ENCODE results near the gene GCAT.

DNA sequence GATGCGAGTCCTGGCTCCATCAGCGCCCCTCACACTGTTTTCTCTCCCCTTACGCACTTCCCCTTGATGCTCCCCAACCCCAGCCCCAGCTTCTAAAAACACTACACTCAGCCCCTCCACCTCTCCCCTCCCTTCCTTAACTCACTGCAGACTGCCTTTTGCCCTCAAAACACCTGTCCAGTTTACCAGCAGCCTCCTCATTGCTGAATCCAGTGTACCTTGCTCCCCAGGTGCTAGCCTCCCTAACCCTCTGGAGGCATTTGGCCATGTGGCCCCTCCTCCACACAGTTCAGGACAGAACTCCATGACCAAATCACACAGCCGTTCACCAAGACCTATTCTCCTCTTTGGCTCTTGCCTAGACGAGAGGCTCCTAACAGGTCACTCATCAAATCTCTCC is 12.6 kb downstream of the GCAT start:
- TF ChIP-seq POLR2AphosphoS5 (IDR thresholded peaks at IDR 0.05) (no peak), EZH2 (IDR thresholded peaks at IDR 0.05; ENCODE audit: borderline replicate concordance, insufficient read depth, low read length, poor library complexity, severe bottlenecking) (no peak), SMC3 (conservative IDR thresholded peaks at IDR 0.05; ENCODE audit: poor library complexity) (no peak), RAD21 (conservative IDR thresholded peaks at IDR 0.05) (no peak), MXI1 (conservative IDR thresholded peaks at IDR 0.05; ENCODE audit: poor library complexity, severe bottlenecking) (no peak)
- TF ChIP-seq, protein P1, sequence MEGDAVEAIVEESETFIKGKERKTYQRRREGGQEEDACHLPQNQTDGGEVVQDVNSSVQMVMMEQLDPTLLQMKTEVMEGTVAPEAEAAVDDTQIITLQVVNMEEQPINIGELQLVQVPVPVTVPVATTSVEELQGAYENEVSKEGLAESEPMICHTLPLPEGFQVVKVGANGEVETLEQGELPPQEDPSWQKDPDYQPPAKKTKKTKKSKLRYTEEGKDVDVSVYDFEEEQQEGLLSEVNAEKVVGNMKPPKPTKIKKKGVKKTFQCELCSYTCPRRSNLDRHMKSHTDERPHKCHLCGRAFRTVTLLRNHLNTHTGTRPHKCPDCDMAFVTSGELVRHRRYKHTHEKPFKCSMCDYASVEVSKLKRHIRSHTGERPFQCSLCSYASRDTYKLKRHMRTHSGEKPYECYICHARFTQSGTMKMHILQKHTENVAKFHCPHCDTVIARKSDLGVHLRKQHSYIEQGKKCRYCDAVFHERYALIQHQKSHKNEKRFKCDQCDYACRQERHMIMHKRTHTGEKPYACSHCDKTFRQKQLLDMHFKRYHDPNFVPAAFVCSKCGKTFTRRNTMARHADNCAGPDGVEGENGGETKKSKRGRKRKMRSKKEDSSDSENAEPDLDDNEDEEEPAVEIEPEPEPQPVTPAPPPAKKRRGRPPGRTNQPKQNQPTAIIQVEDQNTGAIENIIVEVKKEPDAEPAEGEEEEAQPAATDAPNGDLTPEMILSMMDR (IDR thresholded peaks at IDR 0.05; ENCODE audit: poor library complexity, severe bottlenecking), result no peak
- TF ChIP-seq, protein P2, sequence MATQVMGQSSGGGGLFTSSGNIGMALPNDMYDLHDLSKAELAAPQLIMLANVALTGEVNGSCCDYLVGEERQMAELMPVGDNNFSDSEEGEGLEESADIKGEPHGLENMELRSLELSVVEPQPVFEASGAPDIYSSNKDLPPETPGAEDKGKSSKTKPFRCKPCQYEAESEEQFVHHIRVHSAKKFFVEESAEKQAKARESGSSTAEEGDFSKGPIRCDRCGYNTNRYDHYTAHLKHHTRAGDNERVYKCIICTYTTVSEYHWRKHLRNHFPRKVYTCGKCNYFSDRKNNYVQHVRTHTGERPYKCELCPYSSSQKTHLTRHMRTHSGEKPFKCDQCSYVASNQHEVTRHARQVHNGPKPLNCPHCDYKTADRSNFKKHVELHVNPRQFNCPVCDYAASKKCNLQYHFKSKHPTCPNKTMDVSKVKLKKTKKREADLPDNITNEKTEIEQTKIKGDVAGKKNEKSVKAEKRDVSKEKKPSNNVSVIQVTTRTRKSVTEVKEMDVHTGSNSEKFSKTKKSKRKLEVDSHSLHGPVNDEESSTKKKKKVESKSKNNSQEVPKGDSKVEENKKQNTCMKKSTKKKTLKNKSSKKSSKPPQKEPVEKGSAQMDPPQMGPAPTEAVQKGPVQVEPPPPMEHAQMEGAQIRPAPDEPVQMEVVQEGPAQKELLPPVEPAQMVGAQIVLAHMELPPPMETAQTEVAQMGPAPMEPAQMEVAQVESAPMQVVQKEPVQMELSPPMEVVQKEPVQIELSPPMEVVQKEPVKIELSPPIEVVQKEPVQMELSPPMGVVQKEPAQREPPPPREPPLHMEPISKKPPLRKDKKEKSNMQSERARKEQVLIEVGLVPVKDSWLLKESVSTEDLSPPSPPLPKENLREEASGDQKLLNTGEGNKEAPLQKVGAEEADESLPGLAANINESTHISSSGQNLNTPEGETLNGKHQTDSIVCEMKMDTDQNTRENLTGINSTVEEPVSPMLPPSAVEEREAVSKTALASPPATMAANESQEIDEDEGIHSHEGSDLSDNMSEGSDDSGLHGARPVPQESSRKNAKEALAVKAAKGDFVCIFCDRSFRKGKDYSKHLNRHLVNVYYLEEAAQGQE (IDR thresholded peaks at IDR 0.05; ENCODE audit: borderline replicate concordance), result no peak

Measured in neural cell (in vitro differentiated cells).